ENCODE results near the gene FRYL.

Gene FRYL

DNA sequence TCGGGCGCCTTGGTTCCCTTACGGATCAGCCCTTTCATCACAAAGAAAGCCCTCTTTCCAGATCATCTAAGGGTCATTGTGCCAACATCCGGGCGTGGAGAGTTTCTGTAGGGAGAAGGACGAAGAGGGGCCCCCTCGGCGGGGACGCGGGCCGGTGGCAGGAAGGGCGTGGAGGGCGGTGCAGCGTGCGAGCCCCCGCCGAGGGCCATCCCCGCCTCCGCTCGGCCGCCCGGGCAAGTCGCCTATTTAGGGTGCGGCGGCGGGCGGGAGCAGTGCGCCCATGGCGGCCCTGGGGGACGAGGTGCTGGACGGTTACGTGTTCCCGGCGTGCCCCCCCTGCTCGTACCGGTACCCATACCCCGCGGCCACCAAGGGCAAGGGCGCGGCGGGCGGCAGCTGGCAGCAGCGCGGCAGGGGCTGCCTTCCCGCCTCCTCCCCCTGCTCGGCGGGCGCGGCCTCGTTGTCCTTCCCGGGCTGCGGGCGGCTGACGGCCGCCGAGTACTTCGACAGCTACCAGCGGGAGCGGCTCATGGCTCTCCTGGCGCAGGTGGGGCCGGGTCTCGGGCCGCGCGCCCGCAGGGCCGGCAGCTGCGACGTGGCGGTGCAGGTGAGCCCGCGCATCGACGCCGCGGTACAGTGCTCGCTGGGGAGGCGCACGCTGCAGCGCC lies 289.9 kb downstream of the FRYL start, which contains the start of gene ZAR1:
TSS of gene ZAR1 (plus strand) at position 241 of the 668 bp plus-strand sequence. CDS start at position 281, 40 bp downstream.
- H3K4me3 ChIP-seq (ENCODE audit: low read depth, low read length, poor library complexity, severe bottlenecking), result no peak within 1 kb of the TSS
- no peak within 1 kb of the TSS for H3K9ac ChIP-seq (ENCODE audit: low read length)
- H3F3A ChIP-seq (ENCODE audit: insufficient read depth, low read length), result no peaks in the 10 kb centered on the region
- H3K27ac ChIP-seq (ENCODE audit: low read depth, low read length, poor library complexity, severe bottlenecking), result no peak within 1 kb of the TSS
- no peaks in the 10 kb centered on the region for H3K27me3 ChIP-seq (ENCODE audit: insufficient read depth, low read length)
- H2AFZ ChIP-seq (ENCODE audit: low read length), result no peak within 1 kb of the TSS
- no peaks in the 10 kb centered on the region for H3K36me3 ChIP-seq (ENCODE audit: insufficient read depth, low read length)
- no peaks in the 10 kb centered on the region for H3K9me2 ChIP-seq (ENCODE audit: low read depth, low read length)
- TF ChIP-seq EZH2 (IDR thresholded peaks at IDR 0.05; ENCODE audit: borderline replicate concordance, low read length), result no peak
- H3K4me2 ChIP-seq (ENCODE audit: low read length), result no peak within 1 kb of the TSS
- H3K4me1 ChIP-seq (ENCODE audit: insufficient read depth, low read length, severe bottlenecking), result no peaks in the 10 kb centered on the region
- no peaks in the 10 kb centered on the region for H4K20me1 ChIP-seq (ENCODE audit: insufficient read depth, low read length)
- no peaks in the 10 kb centered on the region for H3K9me3 ChIP-seq (ENCODE audit: low read length)
- H3K79me2 ChIP-seq (ENCODE audit: insufficient read depth, low read length), result no peaks in the 10 kb centered on the region

DNA sequence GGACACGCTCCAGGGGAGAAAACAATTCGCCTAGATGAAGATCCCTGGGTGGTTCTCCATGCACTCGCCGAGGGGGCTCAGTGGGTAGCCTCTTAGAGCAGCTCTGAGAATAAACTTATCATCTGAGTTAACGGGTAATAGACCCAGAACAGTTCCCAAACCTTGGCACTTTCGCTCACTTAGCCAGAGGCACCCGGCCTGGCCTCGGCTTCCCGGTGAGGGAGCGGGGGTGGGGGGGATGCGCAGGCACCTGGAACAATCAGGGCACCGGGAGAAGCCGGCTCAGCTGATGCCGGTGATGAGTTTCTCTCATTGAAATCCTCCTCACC lies 290.4 kb downstream of the FRYL start:
- Histone ChIP-seq H2AFZ (ENCODE audit: low read length) (no peak overlapping the region), H3K9ac (ENCODE audit: low read length) (no peak overlapping the region), H3K9me2 (ENCODE audit: low read depth, low read length) (no peaks in the 10 kb centered on the region), H3K27ac (ENCODE audit: low read depth, low read length, poor library complexity, severe bottlenecking) (no peak overlapping the region), H4K20me1 (ENCODE audit: insufficient read depth, low read length) (no peaks in the 10 kb centered on the region), H3K4me3 (ENCODE audit: low read depth, low read length, poor library complexity, severe bottlenecking) (no peak overlapping the region), H3K79me2 (ENCODE audit: insufficient read depth, low read length) (no peaks in the 10 kb centered on the region), H3K4me2 (ENCODE audit: low read length) (no peak overlapping the region), H3K36me3 (ENCODE audit: insufficient read depth, low read length) (no peaks in the 10 kb centered on the region), H3K9me3 (ENCODE audit: low read length) (no peaks in the 10 kb centered on the region), H3K27me3 (ENCODE audit: insufficient read depth, low read length) (no peaks in the 10 kb centered on the region), H3F3A (ENCODE audit: insufficient read depth, low read length) (no peaks in the 10 kb centered on the region), H3K4me1 (ENCODE audit: insufficient read depth, low read length, severe bottlenecking) (no peaks in the 10 kb centered on the region)
- no peak for TF ChIP-seq EZH2 (IDR thresholded peaks at IDR 0.05; ENCODE audit: borderline replicate concordance, low read length)
- TF ChIP-seq, protein P1, sequence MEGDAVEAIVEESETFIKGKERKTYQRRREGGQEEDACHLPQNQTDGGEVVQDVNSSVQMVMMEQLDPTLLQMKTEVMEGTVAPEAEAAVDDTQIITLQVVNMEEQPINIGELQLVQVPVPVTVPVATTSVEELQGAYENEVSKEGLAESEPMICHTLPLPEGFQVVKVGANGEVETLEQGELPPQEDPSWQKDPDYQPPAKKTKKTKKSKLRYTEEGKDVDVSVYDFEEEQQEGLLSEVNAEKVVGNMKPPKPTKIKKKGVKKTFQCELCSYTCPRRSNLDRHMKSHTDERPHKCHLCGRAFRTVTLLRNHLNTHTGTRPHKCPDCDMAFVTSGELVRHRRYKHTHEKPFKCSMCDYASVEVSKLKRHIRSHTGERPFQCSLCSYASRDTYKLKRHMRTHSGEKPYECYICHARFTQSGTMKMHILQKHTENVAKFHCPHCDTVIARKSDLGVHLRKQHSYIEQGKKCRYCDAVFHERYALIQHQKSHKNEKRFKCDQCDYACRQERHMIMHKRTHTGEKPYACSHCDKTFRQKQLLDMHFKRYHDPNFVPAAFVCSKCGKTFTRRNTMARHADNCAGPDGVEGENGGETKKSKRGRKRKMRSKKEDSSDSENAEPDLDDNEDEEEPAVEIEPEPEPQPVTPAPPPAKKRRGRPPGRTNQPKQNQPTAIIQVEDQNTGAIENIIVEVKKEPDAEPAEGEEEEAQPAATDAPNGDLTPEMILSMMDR (IDR thresholded peaks at IDR 0.05; ENCODE audit: low read length), result no peak

DNA sequence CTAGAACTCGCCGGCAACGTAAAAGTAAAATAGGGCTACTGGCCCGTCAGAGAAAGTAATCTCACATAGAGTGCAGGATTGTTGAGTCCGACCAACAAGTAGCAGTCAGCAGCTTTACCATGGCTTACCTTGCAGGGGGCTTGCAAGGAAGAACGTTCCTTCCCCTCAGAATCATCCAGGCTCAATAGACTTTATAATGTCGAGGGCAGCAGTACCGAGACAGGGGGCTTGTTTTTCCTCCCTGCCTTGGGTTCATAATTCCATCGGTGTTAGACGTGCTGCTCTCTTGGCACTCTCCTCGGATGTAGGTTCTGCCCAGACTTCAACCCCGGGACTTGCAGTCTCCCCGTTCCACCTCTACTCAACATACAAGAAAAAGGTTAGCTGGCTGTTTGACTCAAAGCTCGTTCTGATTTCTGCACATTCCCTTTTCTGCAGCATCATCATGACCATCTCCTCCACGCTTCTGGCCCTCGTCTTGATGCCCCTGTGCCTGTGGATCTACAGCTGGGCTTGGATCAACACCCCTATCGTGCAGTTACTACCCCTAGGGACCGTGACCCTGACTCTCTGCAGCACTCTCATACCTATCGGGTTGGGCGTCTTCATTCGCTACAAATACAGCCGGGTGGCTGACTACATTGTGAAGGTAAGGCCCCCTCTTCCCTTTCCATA lies 295.4 kb downstream of the FRYL start:
- no peak overlapping the region for H3K27ac ChIP-seq (ENCODE audit: low read depth, low read length, poor library complexity, severe bottlenecking)
- no peaks in the 10 kb centered on the region for H3K27me3 ChIP-seq (ENCODE audit: insufficient read depth, low read length)
- no peaks in the 10 kb centered on the region for H3K9me2 ChIP-seq (ENCODE audit: low read depth, low read length)
- H4K20me1 ChIP-seq (ENCODE audit: insufficient read depth, low read length), result no peaks in the 10 kb centered on the region
- no peaks in the 10 kb centered on the region for H3K36me3 ChIP-seq (ENCODE audit: insufficient read depth, low read length)
- H2AFZ ChIP-seq (ENCODE audit: low read length), result no peak overlapping the region
- no peak overlapping the region for H3K4me3 ChIP-seq (ENCODE audit: low read depth, low read length, poor library complexity, severe bottlenecking)
- H3K79me2 ChIP-seq (ENCODE audit: insufficient read depth, low read length), result no peaks in the 10 kb centered on the region
- H3F3A ChIP-seq (ENCODE audit: insufficient read depth, low read length), result no peaks in the 10 kb centered on the region
- H3K9ac ChIP-seq (ENCODE audit: low read length), result no peak overlapping the region
- no peaks in the 10 kb centered on the region for H3K9me3 ChIP-seq (ENCODE audit: low read length)
- TF ChIP-seq, protein P1 (IDR thresholded peaks at IDR 0.05; ENCODE audit: low read length), result no peak
- TF ChIP-seq EZH2 (IDR thresholded peaks at IDR 0.05; ENCODE audit: borderline replicate concordance, low read length), result no peak
- H3K4me2 ChIP-seq (ENCODE audit: low read length), result no peak overlapping the region
- H3K4me1 ChIP-seq (ENCODE audit: insufficient read depth, low read length, severe bottlenecking), result no peaks in the 10 kb centered on the region

All from OCI-LY1 (cell line).